GM12801 (cell line): ENCODE measurements around the gene GBP1.

Experiments
- TF ChIP-seq, protein P1 (sequence below): IDR thresholded peaks from one replicate; pipeline ENCODE4 v1.5.1; 2011; ENCODE audit warnings: control low read depth; ENCODE audit not compliant: insufficient read length; ENCODE audit errors: extremely low read depth

GBP1 gene, protein sequence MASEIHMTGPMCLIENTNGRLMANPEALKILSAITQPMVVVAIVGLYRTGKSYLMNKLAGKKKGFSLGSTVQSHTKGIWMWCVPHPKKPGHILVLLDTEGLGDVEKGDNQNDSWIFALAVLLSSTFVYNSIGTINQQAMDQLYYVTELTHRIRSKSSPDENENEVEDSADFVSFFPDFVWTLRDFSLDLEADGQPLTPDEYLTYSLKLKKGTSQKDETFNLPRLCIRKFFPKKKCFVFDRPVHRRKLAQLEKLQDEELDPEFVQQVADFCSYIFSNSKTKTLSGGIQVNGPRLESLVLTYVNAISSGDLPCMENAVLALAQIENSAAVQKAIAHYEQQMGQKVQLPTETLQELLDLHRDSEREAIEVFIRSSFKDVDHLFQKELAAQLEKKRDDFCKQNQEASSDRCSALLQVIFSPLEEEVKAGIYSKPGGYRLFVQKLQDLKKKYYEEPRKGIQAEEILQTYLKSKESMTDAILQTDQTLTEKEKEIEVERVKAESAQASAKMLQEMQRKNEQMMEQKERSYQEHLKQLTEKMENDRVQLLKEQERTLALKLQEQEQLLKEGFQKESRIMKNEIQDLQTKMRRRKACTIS

DNA sequence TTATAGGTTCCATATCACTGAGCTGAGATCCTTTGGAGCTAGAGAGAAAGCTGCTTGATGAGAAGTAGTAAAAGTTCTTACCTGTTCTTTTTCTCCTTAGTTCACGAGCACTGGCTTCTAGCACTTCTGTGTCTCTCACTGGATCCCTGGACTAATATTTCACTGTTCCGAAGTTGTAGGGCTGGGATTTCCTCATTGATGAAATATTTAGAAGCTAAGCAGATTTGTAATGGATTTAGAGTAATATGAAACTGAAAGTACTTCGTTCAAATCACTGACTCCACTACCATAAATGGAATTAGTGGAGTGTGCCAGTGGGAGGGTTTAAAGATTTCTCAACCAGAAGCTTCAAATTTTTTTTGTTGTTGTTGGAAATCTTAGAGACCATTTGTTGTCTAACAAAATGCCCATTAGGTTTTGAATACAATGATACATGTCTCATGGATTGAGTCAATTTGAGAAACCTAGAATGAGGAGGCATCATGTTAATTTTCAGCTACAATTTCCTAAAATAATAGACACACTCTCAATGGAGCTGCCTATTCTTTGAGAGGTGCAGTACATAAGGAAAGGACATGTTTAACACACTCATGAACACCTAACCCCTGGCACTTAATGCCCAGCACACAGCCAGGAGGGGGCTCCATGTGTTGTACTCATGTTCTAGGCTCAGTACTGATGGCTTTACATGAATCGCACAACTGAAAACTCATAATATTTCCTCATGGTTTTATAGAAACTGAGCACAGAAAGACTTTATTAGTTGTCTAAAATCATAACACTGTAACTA, at the start of gene GBP1:
Gene GBP1 (minus strand): TSS at position 130 of the 790 bp plus-strand sequence. CDS start 1,974 bp downstream, outside the sequence.
- TF ChIP-seq, protein P1, sequence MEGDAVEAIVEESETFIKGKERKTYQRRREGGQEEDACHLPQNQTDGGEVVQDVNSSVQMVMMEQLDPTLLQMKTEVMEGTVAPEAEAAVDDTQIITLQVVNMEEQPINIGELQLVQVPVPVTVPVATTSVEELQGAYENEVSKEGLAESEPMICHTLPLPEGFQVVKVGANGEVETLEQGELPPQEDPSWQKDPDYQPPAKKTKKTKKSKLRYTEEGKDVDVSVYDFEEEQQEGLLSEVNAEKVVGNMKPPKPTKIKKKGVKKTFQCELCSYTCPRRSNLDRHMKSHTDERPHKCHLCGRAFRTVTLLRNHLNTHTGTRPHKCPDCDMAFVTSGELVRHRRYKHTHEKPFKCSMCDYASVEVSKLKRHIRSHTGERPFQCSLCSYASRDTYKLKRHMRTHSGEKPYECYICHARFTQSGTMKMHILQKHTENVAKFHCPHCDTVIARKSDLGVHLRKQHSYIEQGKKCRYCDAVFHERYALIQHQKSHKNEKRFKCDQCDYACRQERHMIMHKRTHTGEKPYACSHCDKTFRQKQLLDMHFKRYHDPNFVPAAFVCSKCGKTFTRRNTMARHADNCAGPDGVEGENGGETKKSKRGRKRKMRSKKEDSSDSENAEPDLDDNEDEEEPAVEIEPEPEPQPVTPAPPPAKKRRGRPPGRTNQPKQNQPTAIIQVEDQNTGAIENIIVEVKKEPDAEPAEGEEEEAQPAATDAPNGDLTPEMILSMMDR, result no peak

DNA sequence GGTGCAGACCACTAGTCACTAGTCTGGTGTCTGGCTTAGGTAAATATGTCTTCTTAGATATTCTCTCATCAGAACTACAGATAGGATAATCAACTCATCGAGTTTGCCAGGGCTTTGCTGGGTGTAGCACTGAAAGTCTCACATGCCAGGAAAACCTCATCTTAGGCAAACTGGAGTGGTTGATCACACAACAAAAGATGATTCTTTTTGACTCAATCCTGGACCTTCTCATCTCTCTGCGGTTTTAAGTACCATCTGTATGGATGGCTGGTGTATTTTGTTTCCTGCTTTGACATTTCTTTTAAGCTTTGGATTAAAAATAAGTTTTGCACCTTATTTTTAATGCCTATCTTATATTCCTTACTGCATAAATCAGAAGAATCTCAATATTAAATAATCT, 49.7 kb upstream of the GBP1 start:
- TF ChIP-seq, protein P1, result no peak

DNA sequence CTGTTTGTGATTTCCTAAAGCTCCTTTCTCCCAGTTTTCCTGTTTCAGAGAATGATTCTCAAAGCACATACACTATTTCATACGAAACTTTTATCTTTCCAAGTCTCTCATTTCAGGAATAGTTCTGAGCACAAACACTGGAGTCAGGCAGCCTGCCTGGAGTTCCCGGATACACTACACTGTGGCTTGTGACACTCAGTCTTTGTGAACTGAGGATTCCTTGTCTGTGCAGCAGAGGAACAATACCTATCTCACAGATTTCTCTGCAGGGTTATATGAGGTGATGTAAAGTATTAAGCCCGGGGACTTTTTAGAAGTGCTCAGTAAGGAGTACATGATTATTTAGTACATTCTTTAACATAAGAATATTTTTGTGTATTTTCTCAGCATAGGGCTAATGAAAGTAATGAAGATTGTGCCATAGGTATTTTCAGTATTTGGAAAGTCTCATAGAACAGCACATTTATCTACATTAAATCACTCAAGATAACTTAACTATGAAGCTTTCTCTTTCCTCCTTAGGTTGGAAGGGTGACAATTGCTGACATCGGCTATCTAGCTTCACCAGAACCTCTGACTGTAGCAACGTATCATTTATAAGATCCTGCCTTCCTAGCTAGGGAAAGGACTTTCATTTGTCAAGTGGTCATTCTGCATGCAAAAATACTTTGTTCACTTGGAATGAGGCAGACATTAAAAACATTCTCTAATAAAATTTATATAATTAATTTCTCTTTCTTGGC, 48.0 kb upstream of the GBP1 start:
- TF ChIP-seq, protein P1, result no peak

DNA sequence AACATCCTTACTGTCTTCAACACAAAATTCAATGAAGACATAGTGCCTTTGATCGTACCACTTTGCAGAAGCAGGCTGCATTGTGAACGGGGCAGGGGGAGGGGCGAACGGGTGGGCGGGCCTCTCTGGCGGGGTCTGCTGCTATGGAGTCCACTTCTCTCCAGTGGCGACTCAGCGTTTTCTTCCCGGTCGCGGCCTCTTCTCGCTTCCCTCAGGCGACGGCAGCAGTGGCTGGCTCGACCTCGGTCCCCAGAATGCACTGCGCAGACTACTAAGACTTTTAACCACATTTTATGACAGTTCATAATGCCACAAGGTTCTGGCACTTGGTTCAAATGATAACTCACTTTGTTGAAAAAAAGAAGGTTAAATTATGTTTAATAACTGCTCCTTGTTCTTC, 39.7 kb upstream of the GBP1 start:
- TF ChIP-seq, protein P1, result no peak

DNA sequence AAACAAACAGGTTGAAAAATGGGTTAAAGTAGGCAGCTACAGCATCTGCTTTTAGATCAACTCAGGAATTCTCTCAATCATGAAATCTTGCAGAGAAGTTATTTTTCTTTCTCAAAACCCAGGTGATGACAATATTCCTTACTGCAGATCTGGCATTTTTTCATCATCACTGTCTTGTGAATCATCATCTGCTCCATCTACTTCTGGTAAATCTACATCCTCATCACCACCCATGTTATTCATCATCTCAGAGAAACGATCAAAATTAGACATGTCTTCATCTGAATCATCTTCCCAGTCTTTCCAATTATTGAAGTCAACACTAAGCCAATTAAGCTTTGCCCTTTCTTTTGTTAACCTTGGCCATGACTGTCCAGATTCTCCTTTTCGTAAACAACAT, 39.1 kb upstream of the GBP1 start:
- TF ChIP-seq, protein P1, result no peak

DNA sequence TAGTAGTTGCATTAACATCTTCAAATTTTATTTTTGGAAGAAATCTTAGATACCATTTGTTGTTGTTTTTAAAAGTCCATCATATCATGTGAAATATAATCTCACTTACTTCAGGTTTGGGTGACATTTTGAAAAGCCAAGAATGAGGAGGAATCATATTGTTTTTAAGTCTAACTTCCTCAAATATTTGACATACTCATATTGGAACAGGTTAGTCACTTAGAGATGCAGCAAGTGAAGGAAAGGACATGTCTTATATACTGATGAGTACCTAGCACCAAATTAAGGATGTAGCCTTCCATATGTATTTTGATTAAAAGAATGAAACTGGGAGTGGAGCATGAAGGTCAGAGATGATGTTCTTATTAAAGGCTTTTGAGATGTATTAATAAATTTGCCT, 37.0 kb upstream of the GBP1 start:
- TF ChIP-seq, protein P1, result no peak
